ENCODE results near the gene MYH9.

The MYH9 gene

DNA sequence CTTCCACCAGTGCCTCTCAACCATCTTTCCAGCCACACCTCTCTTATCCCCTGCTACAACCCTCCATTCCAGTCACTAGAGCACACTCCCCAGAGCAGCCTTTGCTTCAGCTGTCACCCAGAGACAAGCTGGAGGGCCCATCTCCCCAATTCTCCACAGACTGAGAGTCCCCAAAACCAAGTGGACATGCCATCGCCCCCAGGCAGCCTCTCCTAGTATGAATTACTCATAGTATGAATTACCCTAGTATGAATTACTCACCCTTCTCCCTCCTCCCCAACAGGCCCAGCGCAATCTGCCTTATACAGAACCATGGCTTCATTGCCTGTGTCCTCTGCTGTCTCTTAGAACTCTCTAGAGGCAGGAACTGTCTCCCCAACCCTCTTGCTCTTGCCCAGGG, 24.8 kb downstream of the MYH9 start:
- TF ChIP-seq, protein P1, sequence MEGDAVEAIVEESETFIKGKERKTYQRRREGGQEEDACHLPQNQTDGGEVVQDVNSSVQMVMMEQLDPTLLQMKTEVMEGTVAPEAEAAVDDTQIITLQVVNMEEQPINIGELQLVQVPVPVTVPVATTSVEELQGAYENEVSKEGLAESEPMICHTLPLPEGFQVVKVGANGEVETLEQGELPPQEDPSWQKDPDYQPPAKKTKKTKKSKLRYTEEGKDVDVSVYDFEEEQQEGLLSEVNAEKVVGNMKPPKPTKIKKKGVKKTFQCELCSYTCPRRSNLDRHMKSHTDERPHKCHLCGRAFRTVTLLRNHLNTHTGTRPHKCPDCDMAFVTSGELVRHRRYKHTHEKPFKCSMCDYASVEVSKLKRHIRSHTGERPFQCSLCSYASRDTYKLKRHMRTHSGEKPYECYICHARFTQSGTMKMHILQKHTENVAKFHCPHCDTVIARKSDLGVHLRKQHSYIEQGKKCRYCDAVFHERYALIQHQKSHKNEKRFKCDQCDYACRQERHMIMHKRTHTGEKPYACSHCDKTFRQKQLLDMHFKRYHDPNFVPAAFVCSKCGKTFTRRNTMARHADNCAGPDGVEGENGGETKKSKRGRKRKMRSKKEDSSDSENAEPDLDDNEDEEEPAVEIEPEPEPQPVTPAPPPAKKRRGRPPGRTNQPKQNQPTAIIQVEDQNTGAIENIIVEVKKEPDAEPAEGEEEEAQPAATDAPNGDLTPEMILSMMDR (IDR thresholded peaks at IDR 0.05; ENCODE audit: insufficient read depth, low read depth, low read length, missing control alignments): no peak
- DNase-seq (ENCODE audit: low read depth): no peak
- no peak overlapping the region for H3K4me3 ChIP-seq (ENCODE audit: low read depth, low read length)

DNA sequence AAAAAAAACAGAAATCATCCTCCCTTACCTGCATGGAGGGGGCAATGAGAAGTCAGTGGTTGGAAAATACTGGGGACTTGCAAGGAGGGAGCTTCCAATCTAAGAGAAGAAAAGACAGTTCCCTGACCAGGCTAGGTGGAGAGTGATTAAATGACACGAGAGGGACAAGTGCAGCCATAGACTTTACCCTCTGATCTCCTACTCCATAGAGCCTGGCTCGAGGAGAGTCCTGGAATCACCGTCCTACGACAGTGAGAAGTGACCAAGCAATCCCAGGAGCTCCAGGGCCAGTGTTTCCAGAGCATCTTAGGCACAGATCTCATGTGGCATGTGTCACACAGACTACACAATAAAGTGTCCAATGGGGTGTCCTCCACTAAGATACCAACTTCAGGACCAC, 25.7 kb downstream of the MYH9 start:
- DNase-seq (ENCODE audit: low read depth): no peak
- H3K4me3 ChIP-seq (ENCODE audit: low read depth, low read length): no peak overlapping the region
- TF ChIP-seq, protein P1 (IDR thresholded peaks at IDR 0.05; ENCODE audit: insufficient read depth, low read depth, low read length, missing control alignments): no peak

GRCh38 chr22:36360871-36361383, 26.8 kb downstream of the MYH9 start:
- no peak for DNase-seq (ENCODE audit: low read depth)
- H3K4me3 ChIP-seq (ENCODE audit: low read depth, low read length): no peak overlapping the region
- TF ChIP-seq, protein P1 (IDR thresholded peaks at IDR 0.05; ENCODE audit: insufficient read depth, low read depth, low read length, missing control alignments): no peak

DNA sequence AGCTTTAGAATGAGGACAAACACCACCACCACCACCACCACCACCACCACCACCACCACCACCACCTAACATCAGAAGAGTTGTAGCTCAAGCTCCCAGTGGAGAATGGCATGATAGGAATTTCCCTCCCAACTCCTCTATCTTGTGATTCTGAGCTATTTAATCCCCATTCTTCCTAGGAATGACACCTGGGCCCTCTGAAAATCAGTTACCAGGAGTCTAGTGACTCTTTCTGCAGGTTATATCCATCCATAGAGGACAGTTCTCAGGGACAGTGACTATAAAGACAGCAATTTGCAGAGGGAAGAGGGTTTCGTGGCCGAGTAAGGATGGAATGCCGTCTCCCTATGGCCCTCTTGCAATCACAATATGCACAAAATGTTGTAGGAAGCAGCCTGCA, 27.8 kb downstream of the MYH9 start:
- DNase-seq (ENCODE audit: low read depth): no peak
- TF ChIP-seq, protein P1 (IDR thresholded peaks at IDR 0.05; ENCODE audit: insufficient read depth, low read depth, low read length, missing control alignments): no peak
- no peak overlapping the region for H3K4me3 ChIP-seq (ENCODE audit: low read depth, low read length)

- no peak overlapping the region for H3K4me3 ChIP-seq (ENCODE audit: low read depth, low read length)
- no peak for DNase-seq (ENCODE audit: low read depth)
- TF ChIP-seq, protein P1 (IDR thresholded peaks at IDR 0.05; ENCODE audit: insufficient read depth, low read depth, low read length, missing control alignments): no peak
Observed at GRCh38 chr22:36359470-36359996, 28.2 kb downstream of the MYH9 start.

DNA sequence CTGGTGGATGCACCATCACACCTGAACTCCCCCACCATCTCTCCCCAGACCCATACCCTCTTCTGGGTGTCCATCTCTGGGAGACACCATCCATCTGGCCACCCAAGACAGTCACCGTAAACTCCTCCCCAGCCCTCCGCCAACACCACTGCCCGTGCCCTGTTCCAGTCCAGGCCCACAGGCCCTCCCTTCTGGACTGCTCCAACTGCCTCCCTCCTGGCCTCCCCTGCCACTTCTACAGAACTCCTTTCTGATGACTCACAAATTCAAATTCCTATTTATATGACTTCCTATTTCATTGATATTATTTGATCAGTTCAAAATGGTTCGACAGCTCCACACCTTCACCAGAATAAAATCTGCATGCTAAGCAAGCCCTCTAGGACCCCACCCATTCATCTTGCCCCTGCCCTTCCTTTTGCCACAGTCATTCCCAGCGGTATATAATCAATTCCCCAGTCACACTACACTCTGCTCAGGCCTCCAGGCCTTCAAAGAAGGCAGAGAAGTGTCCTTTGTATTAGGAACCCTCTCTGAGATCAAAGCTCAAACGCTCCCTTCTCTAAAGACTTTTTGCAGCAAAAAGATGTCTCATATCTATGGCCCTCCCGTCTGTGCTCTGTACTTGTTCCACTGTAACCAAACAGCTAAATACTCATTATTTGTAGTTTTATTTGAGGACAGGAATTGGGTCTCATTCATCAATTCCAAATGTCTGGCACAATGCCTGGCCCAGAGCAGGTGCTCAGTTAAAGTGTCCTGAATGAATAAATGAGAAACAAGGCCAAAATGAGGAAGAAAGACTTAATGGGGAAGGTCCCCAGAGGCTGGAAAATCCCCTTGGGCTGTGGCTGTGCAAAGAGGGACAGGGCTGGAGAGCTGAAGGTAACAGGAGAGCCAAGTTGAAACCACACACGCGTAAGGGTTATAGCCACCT, 29.0 kb downstream of the MYH9 start:
- no peak overlapping the region for H3K4me3 ChIP-seq (ENCODE audit: low read depth, low read length)
- TF ChIP-seq, protein P1 (IDR thresholded peaks at IDR 0.05; ENCODE audit: insufficient read depth, low read depth, low read length, missing control alignments): no peak
- DNase-seq (ENCODE audit: low read depth): peak; percentile 82

Measured in GM12865 (cell line).